C4-2B (cell line): ENCODE measurements around the gene LYPLA2.
A peak's percentile ranks its signal among the peaks of the same experiment; 100 is the strongest.

Experiments used
- H3K27ac ChIP-seq: fragments of 450-650 bp; 2 replicates; pipeline ENCODE4 v1.5.1; 2017
- CTCF ChIP-seq: fragments of 450-650 bp; conservative IDR thresholded peaks from 2 replicates; pipeline ENCODE4 v1.5.1; 2017; ENCODE audit warnings: mild to moderate bottlenecking
- ZFX ChIP-seq: fragments of 450-650 bp; IDR thresholded peaks from 2 replicates; pipeline ENCODE4 v1.6.1; 2017

LYPLA2 gene

DNA sequence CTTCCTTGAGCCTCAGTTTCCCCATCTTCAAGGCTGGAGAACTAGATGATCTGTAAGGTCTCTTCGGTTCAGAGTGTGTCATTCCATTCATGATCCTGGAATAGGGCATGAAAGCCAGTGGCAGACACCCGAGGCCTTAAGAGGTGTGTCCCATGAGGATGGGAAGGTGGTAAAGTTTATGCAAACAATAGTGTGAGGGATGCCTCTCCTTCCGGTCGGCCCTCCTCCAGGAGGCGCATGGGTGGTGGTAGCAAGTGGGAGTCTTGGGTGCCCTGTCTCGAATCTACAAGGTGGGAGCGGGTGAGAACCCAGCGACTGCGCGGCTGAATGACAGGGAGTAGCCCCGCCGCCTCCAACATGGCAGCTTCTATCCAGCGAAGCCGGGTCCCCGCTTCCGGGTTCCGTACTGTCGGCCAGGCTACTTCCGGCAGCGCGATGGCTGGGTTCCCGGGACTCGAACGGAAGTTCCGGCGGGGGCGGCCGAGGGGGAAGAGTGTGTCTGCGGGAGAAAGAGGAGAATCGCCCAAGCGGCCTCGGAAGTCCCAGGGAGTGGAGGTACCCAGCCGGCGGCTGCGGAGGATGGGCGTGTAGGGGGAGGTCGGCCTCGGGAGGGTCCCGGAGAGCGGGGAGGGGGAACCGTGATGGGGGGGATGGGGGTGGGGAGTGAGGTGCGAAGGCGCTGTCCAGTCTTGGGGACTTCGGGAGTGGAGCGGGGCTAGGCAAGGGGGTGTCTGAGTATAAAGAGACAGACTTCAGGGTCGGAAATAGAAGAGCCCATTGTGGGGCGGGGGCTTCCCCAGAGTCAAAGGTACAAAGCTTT lies at the start of gene LYPLA2:
TSS of gene LYPLA2 (plus strand) at position 450 of the 820 bp plus-strand sequence. CDS start 1,538 bp downstream, outside the sequence.
- no peak for TF ChIP-seq CTCF
- TF ChIP-seq ZFX: no peak
- peak within 1 kb of the TSS; percentile 81 for H3K27ac ChIP-seq

DNA sequence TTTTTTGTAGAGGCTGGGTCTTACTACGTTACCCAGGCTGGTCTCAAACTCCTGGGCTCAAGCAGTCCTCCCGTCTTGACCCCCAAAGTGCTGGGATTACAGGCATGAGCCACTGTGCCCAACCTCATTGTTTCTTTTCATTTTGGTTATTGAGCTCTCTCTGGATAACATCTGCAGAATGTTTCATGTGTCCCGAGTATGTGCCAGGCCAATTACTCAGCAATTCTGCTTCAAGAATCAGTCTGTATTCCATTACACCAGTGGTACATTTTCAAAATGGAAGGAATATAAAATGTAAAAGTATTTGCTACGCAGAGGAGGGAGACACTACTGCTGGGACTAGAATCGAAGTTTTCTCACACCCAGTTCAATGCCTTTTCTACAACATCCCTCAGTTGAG lies 49.3 kb upstream of the LYPLA2 start:
- no peak overlapping the region for H3K27ac ChIP-seq
- TF ChIP-seq CTCF: no peak

- H3K27ac ChIP-seq: peak overlapping the region; percentile 99
These were observed 48.2 kb upstream of the LYPLA2 start for GRCh38 chr1:23742670-23743286.

DNA sequence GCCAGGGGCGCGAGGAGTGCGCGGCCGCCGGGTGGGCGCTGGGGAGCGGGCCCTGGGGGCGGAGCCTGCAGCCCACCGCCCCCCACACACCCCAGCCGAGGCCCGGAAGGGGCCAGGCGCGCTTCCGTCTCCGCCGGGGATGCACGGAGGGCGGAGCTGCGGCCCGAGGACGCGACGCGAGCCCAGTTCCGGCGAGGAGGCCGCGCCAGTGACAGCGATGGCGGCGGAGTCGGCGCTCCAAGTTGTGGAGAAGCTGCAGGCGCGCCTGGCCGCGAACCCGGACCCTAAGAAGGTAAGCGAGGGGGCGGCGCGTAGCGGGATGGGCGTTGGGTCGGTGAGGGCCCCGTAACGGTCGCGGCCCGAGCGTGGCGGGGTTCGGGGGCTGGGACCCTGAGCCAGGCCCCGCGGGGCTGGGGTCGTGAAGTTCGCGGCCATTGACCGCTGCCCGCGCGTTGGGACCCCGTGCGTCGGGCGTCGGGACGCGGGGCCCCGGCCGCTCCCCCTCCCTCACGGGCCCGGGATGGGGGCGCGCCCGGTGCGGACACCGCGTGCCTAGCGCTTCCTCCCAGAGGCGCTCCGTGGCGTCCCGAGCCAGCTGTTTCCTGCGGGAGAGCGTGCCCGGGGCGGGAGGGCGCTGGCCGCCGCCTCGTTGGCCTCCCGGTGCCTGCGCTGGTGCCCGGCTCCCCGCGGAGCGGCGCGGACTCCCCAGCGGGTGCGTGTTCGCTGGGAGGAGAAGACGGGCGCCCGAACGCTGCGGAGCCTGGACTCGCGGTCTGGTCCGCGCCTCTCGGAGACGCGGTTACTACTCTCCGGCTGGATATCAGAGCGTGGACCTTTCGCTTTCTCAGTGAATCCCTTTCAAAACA lies 47.4 kb upstream of the LYPLA2 start, which contains the start of gene ELOA:
TSS of gene ELOA (plus strand) at position 185 of the 866 bp plus-strand sequence. CDS start at position 218, 33 bp downstream.
- TF ChIP-seq CTCF: no peak
- peak; percentile 75 for TF ChIP-seq ZFX
- H3K27ac ChIP-seq: peak within 1 kb of the TSS; percentile 99

More at GRCh38 chr1:23742670-23743286, 48.2 kb upstream of the LYPLA2 start:
- TF ChIP-seq ZFX: no peak
- no peak for TF ChIP-seq CTCF

DNA sequence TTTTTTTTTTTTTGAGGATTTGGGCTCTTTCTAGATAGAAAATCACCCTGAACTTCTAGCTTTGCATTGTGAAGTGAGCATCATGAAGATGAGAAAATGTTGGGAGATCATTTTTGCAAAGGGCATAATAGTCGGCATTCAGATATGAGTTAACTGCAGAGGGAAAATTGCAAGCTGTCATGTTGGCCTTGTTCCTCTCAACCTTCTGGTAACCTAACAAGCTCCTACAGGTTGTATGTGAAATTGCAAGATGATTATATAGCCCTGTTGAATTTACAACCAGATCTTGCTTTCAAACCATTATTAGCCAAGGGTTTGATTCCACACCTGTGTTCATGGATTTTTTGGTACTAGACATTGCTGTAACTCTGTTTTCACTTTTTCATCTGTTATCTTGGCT lies 45.4 kb upstream of the LYPLA2 start:
- peak; percentile 42 for TF ChIP-seq CTCF
- TF ChIP-seq ZFX: no peak
- no peak overlapping the region for H3K27ac ChIP-seq

DNA sequence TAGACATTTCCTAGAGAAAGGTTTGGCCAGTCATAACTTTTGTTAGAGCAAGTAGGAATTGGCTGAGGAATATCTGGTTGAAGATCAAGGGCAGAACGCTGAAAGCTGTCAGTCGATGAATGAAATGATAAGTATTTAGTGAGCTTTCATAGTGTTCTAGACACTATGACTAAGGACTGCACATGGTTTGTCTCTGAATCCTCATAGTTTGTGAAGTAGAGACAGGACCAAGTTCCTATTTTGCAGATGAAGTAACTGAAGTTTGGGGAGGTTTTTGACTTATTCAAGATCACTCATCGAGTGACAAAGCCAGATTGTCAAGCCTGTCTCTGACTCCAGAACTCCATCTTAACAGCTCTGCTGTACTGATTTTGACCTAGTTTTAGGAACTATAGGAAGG lies 42.9 kb upstream of the LYPLA2 start:
- H3K27ac ChIP-seq: no peak overlapping the region
- no peak for TF ChIP-seq ZFX
- TF ChIP-seq CTCF: no peak
